K562 (cell line): ENCODE results near the gene NTRK1. TPM values are rescaled to one million over a fixed set of nuclear protein-coding genes. Genes with fewer than 3 reads are reported as not detected.

ENCODE experiments used
- BCL6 ChIP-seq: fragments of 250-450 bp; sonication (Bioruptor Pico); IDR thresholded peaks from 2 replicates; pipeline ENCODE4 v1.4.0; 2020
- CEBPG ChIP-seq, 3 experiments: fragments of 200-800 bp in 1 of 3; sonication (Bioruptor generic) in 1 of 3; sonication (generic) in 1 of 3; formaldehyde crosslinking in 1 of 3; IDR thresholded peaks in 2 of 3; conservative IDR thresholded peaks in 1 of 3; 2 replicates each; pipeline versions ENCODE4 v1.6.1 to v1.8.0; 2016 to 2022; ENCODE audit warnings: missing compliant biosample characterization in 2 of 3, missing genetic modification characterization in 2 of 3, mild to moderate bottlenecking in 1 of 3, missing genetic modification reagents in 1 of 3
- FOS ChIP-seq: IDR thresholded peaks from 3 replicates; pipeline ENCODE4 v1.6.1; 2011; ENCODE audit not compliant: insufficient read length; ENCODE audit errors: extremely low read depth
- FOXK2 ChIP-seq, 2 experiments: fragments of 450-650 bp; IDR thresholded peaks in 1 of 2; conservative IDR thresholded peaks in 1 of 2; 2 replicates each; pipeline ENCODE4 v1.6.1; 2016; ENCODE audit warnings: low read depth in 2 of 2, mild to moderate bottlenecking in 1 of 2
- GABPB2 ChIP-seq: fragments of 250-450 bp; sonication (Bioruptor Pico); conservative IDR thresholded peaks from 2 replicates; pipeline ENCODE4 v1.5.1; 2021; ENCODE audit warnings: mild to moderate bottlenecking
- GTF3C2 ChIP-seq: IDR thresholded peaks from 3 replicates; pipeline ENCODE4 v1.6.1; 2011; ENCODE audit warnings: borderline replicate concordance, mild to moderate bottlenecking, moderate library complexity; ENCODE audit not compliant: insufficient read length; ENCODE audit errors: extremely low read depth
- KDM1A ChIP-seq, 2 experiments: fragments of 450-650 bp; IDR thresholded peaks; 2 replicates each; pipeline ENCODE4 v1.6.1; 2016; ENCODE audit warnings: mild to moderate bottlenecking in 2 of 2
- POLR2B ChIP-seq: fragments of 450-650 bp; IDR thresholded peaks from 2 replicates; pipeline ENCODE4 v1.6.1; 2018; ENCODE audit warnings: low read depth; ENCODE audit not compliant: partially characterized antibody
- RBFOX2 ChIP-seq: fragments of 200-400 bp; formaldehyde crosslinking; IDR thresholded peaks from 2 replicates; pipeline ENCODE4 v1.6.1; 2017; ENCODE audit warnings: low read depth, mild to moderate bottlenecking, low read length, moderate library complexity
- USF2 ChIP-seq: sonication (generic); formaldehyde crosslinking; IDR thresholded peaks from 2 replicates; pipeline ENCODE4 v1.5.0; 2020; ENCODE audit warnings: missing genetic modification reagents
- ZMIZ1 ChIP-seq, 2 experiments: fragments of 150-350 bp in 1 of 2; IDR thresholded peaks; 2 replicates each; pipeline ENCODE4 v1.6.1; 2012 to 2016; ENCODE audit warnings: low read depth in 2 of 2, low read length in 2 of 2, mild to moderate bottlenecking in 1 of 2, moderate library complexity in 1 of 2
- ZNF354B ChIP-seq: fragments of 250-450 bp; sonication (Bioruptor Pico); IDR thresholded peaks from 2 replicates; pipeline ENCODE4 v1.4.0; 2020
- ZNF780A ChIP-seq: fragments of 250-450 bp; sonication (Bioruptor Pico); IDR thresholded peaks from 2 replicates; pipeline ENCODE4 v1.5.0; 2021; ENCODE audit warnings: mild to moderate bottlenecking
- ZNF785 ChIP-seq: fragments of 250-450 bp; sonication (Bioruptor Pico); IDR thresholded peaks from 2 replicates; pipeline ENCODE4 v1.4.0; 2020; ENCODE audit warnings: mild to moderate bottlenecking
- polyA plus RNA-seq, 8 experiments: library from polyadenylated mRNA; depleted of rRNA in 4 of 8; stranded (reverse) in 5 of 8; unstranded in 3 of 8; fragments of >200 nt; fragmentation: Nextera tagmentation in 2 of 8; fragmentation: Illumina TruSeq in 1 of 8; extraction: Ambion mirVana in 2 of 8; extraction: Trizol in 1 of 8; gene quantifications; 2 replicates each; pipeline versions ENCODE4 v1.2.1 to v1.2.3, GENCODE V29; 2011 to 2014; ENCODE audit warnings: inconsistent platforms in 1 of 8, missing spikeins in 1 of 8
- total RNA-seq, 7 experiments: library from RNA; depleted of rRNA in 6 of 7; stranded (reverse); fragments of >200 nt in 6 of 7; fragmentation: Illumina TruSeq in 2 of 7; extraction: Trizol in 2 of 7; gene quantifications; 2 replicates each; pipeline versions ENCODE4 v1.2.1 to v1.2.3, GENCODE V29; 2011 to 2021; ENCODE audit warnings: low replicate concordance in 1 of 7
- TF ChIP-seq, protein P1 (sequence below): fragments of 450-650 bp; IDR thresholded peaks from 2 replicates; pipeline ENCODE4 v1.6.1; 2018; ENCODE audit warnings: mild to moderate bottlenecking, low read depth; ENCODE audit not compliant: partially characterized antibody

Gene NTRK1
- total and polyA plus RNA-seq, 9 of the 15 experiments (the other 6 are each of a cell fraction or from before 2014, with no cell fraction given), result 0.46 to 30.0 (median 7.9) TPM

DNA sequence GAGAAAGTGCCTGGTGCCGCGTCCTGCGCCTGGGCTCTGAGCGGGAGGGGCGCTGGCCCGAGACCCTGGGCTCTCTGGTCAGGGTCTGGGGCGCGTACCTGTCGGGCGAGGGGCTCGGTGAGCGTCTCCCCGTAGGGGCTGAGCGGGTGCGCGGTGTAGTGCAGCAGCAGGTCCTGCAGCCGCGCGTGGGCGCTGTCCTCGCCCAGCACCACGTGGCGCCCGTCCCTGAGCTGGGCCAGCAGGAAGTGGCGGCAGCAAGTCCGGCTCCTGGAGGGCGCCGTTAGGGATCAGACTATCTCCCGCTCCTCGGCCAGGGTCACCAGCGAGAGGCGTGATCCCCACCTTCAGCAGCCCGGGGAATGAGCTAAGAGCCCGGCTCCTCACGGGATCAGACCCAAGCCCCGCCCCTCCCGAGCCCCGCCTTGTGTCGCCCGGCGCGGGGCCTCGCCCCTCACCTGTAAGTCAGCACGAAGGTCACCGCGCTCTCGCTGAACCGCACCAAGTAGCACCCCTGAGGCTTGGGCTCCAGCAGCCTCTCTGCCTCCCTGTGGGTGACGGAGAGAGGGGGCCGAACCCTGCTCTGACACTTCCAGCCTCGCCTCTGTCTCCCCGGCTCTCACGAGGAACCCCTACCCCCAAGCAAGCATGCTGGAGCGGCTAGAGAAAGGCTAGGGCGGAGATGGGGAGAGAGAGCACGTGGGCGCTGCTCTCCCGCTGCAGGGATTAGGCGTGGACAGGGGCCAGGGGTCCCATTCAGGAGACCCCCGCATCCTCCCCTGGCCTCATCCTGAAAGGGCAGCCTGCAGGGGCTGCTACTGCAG lies 46.7 kb upstream of the NTRK1 start (continued):
- TF ChIP-seq CEBPG (CRISPR knock-in tag; IDR thresholded peaks at IDR 0.05) (no peak), CEBPG (tag; conservative IDR thresholded peaks at IDR 0.05 in 1 of 2, IDR thresholded peaks at IDR 0.05 in 1 of 2) (no peak), KDM1A (IDR thresholded peaks at IDR 0.05) (no peak), ZMIZ1 (IDR thresholded peaks at IDR 0.05; ENCODE audit: low read depth in 2 of 2, low read length in 2 of 2) (no peak), USF2 (CRISPR knock-in tag) (peak; percentile 89), FOXK2 (conservative IDR thresholded peaks at IDR 0.05 in 1 of 2, IDR thresholded peaks at IDR 0.05 in 1 of 2; ENCODE audit: low read depth in 2 of 2) (peak; percentile 42 to 54; a peak in 1 of 4 replicates), GABPB2 (no peak), ZNF785 (CRISPR knock-in tag) (no peak), RBFOX2 (peak; percentile 89), FOS (no peak), BCL6 (CRISPR knock-in tag) (no peak), ZNF354B (CRISPR knock-in tag) (no peak), POLR2B (peak; percentile 54), ZNF780A (CRISPR knock-in tag) (no peak), GTF3C2 (no peak)
- TF ChIP-seq, protein P1, sequence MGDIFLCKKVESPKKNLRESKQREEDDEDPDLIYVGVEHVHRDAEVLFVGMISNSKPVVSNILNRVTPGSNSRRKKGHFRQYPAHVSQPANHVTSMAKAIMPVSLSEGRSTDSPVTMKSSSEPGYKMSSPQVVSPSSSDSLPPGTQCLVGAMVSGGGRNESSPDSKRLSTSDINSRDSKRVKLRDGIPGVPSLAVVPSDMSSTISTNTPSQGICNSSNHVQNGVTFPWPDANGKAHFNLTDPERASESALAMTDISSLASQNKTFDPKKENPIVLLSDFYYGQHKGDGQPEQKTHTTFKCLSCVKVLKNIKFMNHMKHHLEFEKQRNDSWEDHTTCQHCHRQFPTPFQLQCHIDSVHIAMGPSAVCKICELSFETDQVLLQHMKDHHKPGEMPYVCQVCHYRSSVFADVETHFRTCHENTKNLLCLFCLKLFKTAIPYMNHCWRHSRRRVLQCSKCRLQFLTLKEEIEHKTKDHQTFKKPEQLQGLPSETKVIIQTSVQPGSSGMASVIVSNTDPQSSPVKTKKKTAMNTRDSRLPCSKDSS, result no peak
